Right lobe of liver (tissue), 4 donors: Measurements from ENCODE around the gene SIK3.

Experiments used
- CTCF ChIP-seq, 4 donors: fragments of 200-600 bp in 3 of 4; fragments of 450-650 bp in 1 of 4; IDR thresholded peaks; one replicate each; pipeline versions ENCODE4 v1.5.1 to v1.8.0; 2016 to 2022; ENCODE audit warnings: antibody characterized with exemption in 4 of 4, mild to moderate bottlenecking in 2 of 4
- POLR2A ChIP-seq: fragments of 450-650 bp; IDR thresholded peaks from one replicate; pipeline ENCODE4 v1.6.1; 2017; ENCODE audit warnings: antibody characterized with exemption, mild to moderate bottlenecking
- donor health status: DM: no; HTN: no; CAD: no.
- donor health status: DM: no; HTN: no; CAD: no.
- donor health status: DM: no; HTN: yes; CAD: no.

- no peak for TF ChIP-seq CTCF (IDR thresholded peaks at IDR 0.05)
- no peak for TF ChIP-seq POLR2A
Observed at GRCh38 chr11:117062498-117062897, 35.7 kb downstream of the SIK3 start.
